AG04450 (cell line): Measurements from ENCODE around the gene SPZ1. TPM values are rescaled to one million over a fixed set of nuclear protein-coding genes. Genes with fewer than 3 reads are reported as not detected.

Source experiments
- CTCF ChIA-PET: fragments of 300-600, 350-600 bp; formaldehyde crosslinking; extraction: SDS; loops from one replicate; lab custom pipeline; 2022; ENCODE audit warnings: antibody characterized with exemption, inconsistent platforms; lab: Charles Lee
- POLR2A ChIA-PET: fragments of 350-600 bp; formaldehyde crosslinking; extraction: SDS; loops from one replicate; lab custom pipeline; 2021; ENCODE audit warnings: antibody characterized with exemption, inconsistent platforms; lab: Yijun Ruan, JAX
- DNase-seq: peaks from one replicate; pipeline ENCODE4 v3.0.0-alpha.2; 2011; ENCODE audit warnings: low read depth, low spot score
- H3K27ac ChIP-seq: one replicate; pipeline ENCODE4 v1.5.1; 2012; ENCODE audit warnings: low read depth, low read length, control low read depth
- H3K27me3 ChIP-seq: one replicate; pipeline ENCODE4 v1.6.0; 2012; ENCODE audit warnings: low read length; ENCODE audit not compliant: control insufficient read depth, insufficient read depth
- H3K4me3 ChIP-seq: 2 replicates; pipeline ENCODE4 v1.5.1; 2011; ENCODE audit warnings: mild to moderate bottlenecking, low read depth, low read length, control low read depth
- H3K9me3 ChIP-seq: 2 replicates; pipeline ENCODE4 v1.5.1; 2012; ENCODE audit warnings: low read length; ENCODE audit not compliant: control insufficient read depth, insufficient read depth
- polyA plus RNA-seq: library from polyadenylated mRNA; depleted of rRNA; stranded (reverse); fragments of >200 nt; gene quantifications from 2 replicates; pipeline ENCODE4 v1.2.3, GENCODE V29; 2011; rRNA removed
- small RNA-seq: library from RNA; depleted of rRNA; stranded (forward); fragments of <200 nt; gene quantifications from one replicate; pipeline ENCODE3, GENCODE V24; 2012; ENCODE audit warnings: low read depth; ENCODE audit not compliant: insufficient read length
- TF ChIP-seq, protein P1 (sequence below): IDR thresholded peaks from 2 replicates; pipeline ENCODE4 v1.5.1; 2011; ENCODE audit warnings: low read depth, low read length, control low read depth, inconsistent platforms

The SPZ1 gene
- polyA plus RNA-seq, 1 experiment: not detected

DNA sequence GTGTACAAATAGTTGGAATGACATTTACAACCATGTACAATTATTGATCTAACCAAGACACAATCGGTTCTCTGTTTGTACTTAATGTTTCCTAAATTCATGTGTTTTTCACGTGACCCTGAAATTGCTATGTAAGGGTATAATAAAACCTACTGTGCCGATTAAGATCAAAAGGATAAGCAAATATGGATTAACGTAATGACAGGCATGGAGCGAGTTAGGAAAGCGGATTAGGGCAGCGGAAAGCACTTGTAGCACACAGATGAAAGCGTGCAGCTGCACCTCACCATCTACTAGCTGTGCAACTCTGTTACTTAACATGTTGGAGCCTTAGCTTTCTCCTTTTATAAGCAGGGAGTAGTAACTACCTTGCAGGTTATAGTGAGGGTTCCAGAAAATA, 49.7 kb downstream of the SPZ1 start:
- ChIA-PET CTCF (no interaction called here), POLR2A (no interaction called here)
- no peak overlapping the region for H3K27ac ChIP-seq
- DNase-seq: no peak
- no peak overlapping the region for H3K4me3 ChIP-seq
- H3K27me3 ChIP-seq: no peaks in the 10 kb centered on the region
- TF ChIP-seq, protein P1, sequence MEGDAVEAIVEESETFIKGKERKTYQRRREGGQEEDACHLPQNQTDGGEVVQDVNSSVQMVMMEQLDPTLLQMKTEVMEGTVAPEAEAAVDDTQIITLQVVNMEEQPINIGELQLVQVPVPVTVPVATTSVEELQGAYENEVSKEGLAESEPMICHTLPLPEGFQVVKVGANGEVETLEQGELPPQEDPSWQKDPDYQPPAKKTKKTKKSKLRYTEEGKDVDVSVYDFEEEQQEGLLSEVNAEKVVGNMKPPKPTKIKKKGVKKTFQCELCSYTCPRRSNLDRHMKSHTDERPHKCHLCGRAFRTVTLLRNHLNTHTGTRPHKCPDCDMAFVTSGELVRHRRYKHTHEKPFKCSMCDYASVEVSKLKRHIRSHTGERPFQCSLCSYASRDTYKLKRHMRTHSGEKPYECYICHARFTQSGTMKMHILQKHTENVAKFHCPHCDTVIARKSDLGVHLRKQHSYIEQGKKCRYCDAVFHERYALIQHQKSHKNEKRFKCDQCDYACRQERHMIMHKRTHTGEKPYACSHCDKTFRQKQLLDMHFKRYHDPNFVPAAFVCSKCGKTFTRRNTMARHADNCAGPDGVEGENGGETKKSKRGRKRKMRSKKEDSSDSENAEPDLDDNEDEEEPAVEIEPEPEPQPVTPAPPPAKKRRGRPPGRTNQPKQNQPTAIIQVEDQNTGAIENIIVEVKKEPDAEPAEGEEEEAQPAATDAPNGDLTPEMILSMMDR: no peak
- no peaks in the 10 kb centered on the region for H3K9me3 ChIP-seq

DNA sequence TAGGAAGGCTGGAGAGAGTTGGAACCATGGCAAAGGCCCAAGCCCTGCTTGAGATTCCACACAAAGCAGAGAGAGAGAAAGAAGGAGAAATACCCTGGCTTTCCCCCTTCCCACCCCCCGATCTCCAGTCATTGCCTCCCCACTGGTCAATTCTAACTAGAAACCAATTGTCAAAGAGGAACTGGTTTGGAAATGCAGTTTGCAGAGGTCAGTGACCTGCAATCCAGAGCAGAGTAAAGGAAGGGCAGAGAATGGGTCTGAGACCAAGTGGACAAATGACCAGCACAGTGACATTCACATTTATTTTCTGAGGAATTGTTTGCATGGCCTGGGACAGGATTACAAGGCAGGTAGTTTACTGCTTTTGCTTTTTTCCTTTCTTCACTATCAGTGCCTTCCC, 50.6 kb downstream of the SPZ1 start:
- H3K27me3 ChIP-seq: no peaks in the 10 kb centered on the region
- ChIA-PET POLR2A (no interaction called here), CTCF (no interaction called here)
- H3K4me3 ChIP-seq: no peak overlapping the region
- H3K27ac ChIP-seq: no peak overlapping the region
- H3K9me3 ChIP-seq: no peaks in the 10 kb centered on the region
- no peak for DNase-seq
- TF ChIP-seq, protein P1: no peak

Small RNAs within 50 kb of the gene (small RNA-seq; reads per million reads assigned to genes)
- not detected for gene AC026410.2
- not detected for gene RF00322
- not detected for gene RNU6-211P

Other genes with a start within 250 kb of the SPZ1 start
- 7.3 and 8.5 TPM in 2 replicates for gene SERINC5, start 64.0 kb upstream of the SPZ1 start, polyA plus RNA-seq
- gene ZFYVE16, start 88.1 kb downstream of the SPZ1 start, polyA plus RNA-seq: 12.4 and 15.8 TPM in 2 replicates
- gene FAM151B, start 168.1 kb downstream of the SPZ1 start, polyA plus RNA-seq: 3.3 and 4.6 TPM in 2 replicates